Panc1 (cell line): ENCODE measurements around the gene NPAS2. TPM values are rescaled to one million over a fixed set of nuclear protein-coding genes. Genes with fewer than 3 reads are reported as not detected.

Experiments used
- ATAC-seq: fragments of 200-7000 bp; cut with Tn5 transposase; 2 replicates; pipeline ENCODE4 v1.9.1; 2020; ENCODE audit warnings: mild to moderate bottlenecking, moderate library complexity
- BruUV-seq: library from RNA; stranded (reverse); fragments of 400-500 nt; replicated peaks from 2 replicates; lab custom pipeline; 2021; lab: Mats Ljungman, UMichigan
- CTCF ChIA-PET: fragments of 300-600 bp; sonication (Branson Sonifier 250); formaldehyde crosslinking; loops from one replicate; lab custom pipeline; 2022; ENCODE audit warnings: antibody characterized with exemption; lab: Charles Lee
- POLR2A ChIA-PET: fragments of 300-600 bp; sonication (Branson Sonifier 250); formaldehyde crosslinking; loops from one replicate; lab custom pipeline; 2022; ENCODE audit warnings: antibody characterized with exemption; lab: Charles Lee
- DNase-seq: peaks from one replicate; pipeline ENCODE4 v3.0.0-alpha.2; 2010; ENCODE audit warnings: low read depth, low spot score
- H3K27ac ChIP-seq: 2 replicates; pipeline ENCODE4 v1.5.1; 2011; ENCODE audit warnings: mild to moderate bottlenecking, low read length, inconsistent platforms
- H3K27me3 ChIP-seq: fragments of 200-500 bp; sonication (Bioruptor generic); 2 replicates; pipeline ENCODE4 v1.6.0; 2014; ENCODE audit warnings: low read length, inconsistent platforms; ENCODE audit not compliant: control insufficient read depth, insufficient read depth
- H3K36me3 ChIP-seq: fragments of 200-500 bp; sonication (Bioruptor generic); 2 replicates; pipeline ENCODE4 v1.5.1; 2014; ENCODE audit warnings: inconsistent platforms, mild to moderate bottlenecking, low read length, moderate library complexity; ENCODE audit not compliant: control insufficient read depth, insufficient read depth
- H3K4me1 ChIP-seq: 2 replicates; pipeline ENCODE4 v1.5.1; 2011; ENCODE audit warnings: inconsistent platforms, mild to moderate bottlenecking, low read length, moderate library complexity; ENCODE audit not compliant: control insufficient read depth, insufficient read depth
- H3K4me3 ChIP-seq, 2 experiments: 2 replicates each; pipeline ENCODE4 v1.5.1; 2011 to 2012; ENCODE audit warnings: low read depth in 2 of 2, low read length in 2 of 2, mild to moderate bottlenecking in 2 of 2, inconsistent platforms in 1 of 2, moderate library complexity in 1 of 2
- H3K9me3 ChIP-seq: fragments of 200-500 bp; sonication (Bioruptor generic); 2 replicates; pipeline ENCODE4 v1.5.1; 2014; ENCODE audit warnings: low read depth, mild to moderate bottlenecking, inconsistent platforms, low read length, moderate library complexity; ENCODE audit not compliant: control insufficient read depth, insufficient read depth
- POLR2AphosphoS5 ChIP-seq: IDR thresholded peaks from 2 replicates; pipeline ENCODE4 v1.6.1; 2012; ENCODE audit warnings: mild to moderate bottlenecking, low read depth, low read length, moderate library complexity
- SIN3A ChIP-seq: IDR thresholded peaks from 2 replicates; pipeline ENCODE4 v1.6.1; 2012; ENCODE audit warnings: low read depth, mild to moderate bottlenecking, low read length, moderate library complexity, borderline replicate concordance; ENCODE audit not compliant: insufficient read depth
- TCF7L2 ChIP-seq: IDR thresholded peaks from 2 replicates; pipeline ENCODE4 v1.6.1; 2011; ENCODE audit warnings: mild to moderate bottlenecking, low read depth, low read length, inconsistent platforms
- in situ Hi-C: cut with HindIII; loops from 2 replicates; pipeline ENCODE4 v1.10.0; 2016; ENCODE audit warnings: low sequenced_read_pairs, low pct_unique_long_range_greater_than_20kb
- intact Hi-C: fragments of 100-400 bp; cut with micrococcal nuclease; formaldehyde crosslinking; loops from one replicate; pipeline ENCODE4 v1.10.0; 2022; ENCODE audit not compliant: unreplicated experiment
- total RNA-seq: library from RNA; stranded (reverse); gene quantifications from one replicate; pipeline ENCODE4 v1.2.1, GENCODE V29; 2021; ENCODE audit not compliant: unreplicated experiment
- TF ChIP-seq, protein P1 (sequence below): fragments of 450-650 bp; IDR thresholded peaks from 2 replicates; pipeline ENCODE4 v1.5.1; 2017; ENCODE audit warnings: mild to moderate bottlenecking
- TF ChIP-seq, protein P2 (sequence below), 2 experiments: IDR thresholded peaks; 2 replicates each; pipeline ENCODE4 v1.6.1; 2011 to 2012; ENCODE audit warnings: low read depth in 2 of 2, control low read depth in 1 of 2, low read length in 1 of 2, mild to moderate bottlenecking in 1 of 2, moderate library complexity in 1 of 2; ENCODE audit not compliant: insufficient read depth in 1 of 2

Gene NPAS2
- total RNA-seq, 1 experiment from 2014 or later = 72.8 TPM

DNA sequence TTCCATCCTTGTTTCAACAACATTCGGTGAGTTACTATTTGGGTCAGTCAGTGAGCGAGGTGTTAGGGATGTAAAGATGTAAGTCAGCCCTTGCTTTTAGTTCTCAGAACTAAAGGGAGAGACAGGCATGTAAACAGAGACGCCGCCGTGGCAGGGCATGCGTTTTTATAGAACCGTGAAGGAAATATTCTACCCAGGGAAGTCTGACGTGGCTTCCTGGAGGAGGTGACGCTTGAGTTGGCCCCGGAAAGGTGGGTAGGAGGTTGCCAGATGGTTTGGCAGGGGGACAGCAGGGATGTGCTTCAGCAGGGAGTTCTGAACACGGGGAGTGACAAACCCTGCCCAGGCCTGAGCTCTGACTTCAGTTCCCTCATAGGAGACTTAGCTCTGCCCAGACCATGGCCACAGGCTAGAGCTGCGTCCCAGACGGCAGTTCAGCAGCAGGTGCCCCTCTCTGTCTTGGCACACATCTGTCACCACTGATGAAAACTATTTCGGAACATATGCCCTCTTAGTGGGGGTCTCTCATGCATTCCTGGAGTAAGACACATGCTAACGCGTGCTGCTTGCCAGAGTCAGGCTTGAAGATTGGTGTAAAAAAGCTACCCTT lies 158.7 kb downstream of the NPAS2 start:
- ATAC-seq (no peak), DNase-seq (no peak)
- TF ChIP-seq SIN3A (no peak), POLR2AphosphoS5 (no peak), TCF7L2 (no peak)
- TF ChIP-seq, protein P1, sequence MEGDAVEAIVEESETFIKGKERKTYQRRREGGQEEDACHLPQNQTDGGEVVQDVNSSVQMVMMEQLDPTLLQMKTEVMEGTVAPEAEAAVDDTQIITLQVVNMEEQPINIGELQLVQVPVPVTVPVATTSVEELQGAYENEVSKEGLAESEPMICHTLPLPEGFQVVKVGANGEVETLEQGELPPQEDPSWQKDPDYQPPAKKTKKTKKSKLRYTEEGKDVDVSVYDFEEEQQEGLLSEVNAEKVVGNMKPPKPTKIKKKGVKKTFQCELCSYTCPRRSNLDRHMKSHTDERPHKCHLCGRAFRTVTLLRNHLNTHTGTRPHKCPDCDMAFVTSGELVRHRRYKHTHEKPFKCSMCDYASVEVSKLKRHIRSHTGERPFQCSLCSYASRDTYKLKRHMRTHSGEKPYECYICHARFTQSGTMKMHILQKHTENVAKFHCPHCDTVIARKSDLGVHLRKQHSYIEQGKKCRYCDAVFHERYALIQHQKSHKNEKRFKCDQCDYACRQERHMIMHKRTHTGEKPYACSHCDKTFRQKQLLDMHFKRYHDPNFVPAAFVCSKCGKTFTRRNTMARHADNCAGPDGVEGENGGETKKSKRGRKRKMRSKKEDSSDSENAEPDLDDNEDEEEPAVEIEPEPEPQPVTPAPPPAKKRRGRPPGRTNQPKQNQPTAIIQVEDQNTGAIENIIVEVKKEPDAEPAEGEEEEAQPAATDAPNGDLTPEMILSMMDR = no peak
- TF ChIP-seq, protein P2, sequence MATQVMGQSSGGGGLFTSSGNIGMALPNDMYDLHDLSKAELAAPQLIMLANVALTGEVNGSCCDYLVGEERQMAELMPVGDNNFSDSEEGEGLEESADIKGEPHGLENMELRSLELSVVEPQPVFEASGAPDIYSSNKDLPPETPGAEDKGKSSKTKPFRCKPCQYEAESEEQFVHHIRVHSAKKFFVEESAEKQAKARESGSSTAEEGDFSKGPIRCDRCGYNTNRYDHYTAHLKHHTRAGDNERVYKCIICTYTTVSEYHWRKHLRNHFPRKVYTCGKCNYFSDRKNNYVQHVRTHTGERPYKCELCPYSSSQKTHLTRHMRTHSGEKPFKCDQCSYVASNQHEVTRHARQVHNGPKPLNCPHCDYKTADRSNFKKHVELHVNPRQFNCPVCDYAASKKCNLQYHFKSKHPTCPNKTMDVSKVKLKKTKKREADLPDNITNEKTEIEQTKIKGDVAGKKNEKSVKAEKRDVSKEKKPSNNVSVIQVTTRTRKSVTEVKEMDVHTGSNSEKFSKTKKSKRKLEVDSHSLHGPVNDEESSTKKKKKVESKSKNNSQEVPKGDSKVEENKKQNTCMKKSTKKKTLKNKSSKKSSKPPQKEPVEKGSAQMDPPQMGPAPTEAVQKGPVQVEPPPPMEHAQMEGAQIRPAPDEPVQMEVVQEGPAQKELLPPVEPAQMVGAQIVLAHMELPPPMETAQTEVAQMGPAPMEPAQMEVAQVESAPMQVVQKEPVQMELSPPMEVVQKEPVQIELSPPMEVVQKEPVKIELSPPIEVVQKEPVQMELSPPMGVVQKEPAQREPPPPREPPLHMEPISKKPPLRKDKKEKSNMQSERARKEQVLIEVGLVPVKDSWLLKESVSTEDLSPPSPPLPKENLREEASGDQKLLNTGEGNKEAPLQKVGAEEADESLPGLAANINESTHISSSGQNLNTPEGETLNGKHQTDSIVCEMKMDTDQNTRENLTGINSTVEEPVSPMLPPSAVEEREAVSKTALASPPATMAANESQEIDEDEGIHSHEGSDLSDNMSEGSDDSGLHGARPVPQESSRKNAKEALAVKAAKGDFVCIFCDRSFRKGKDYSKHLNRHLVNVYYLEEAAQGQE (IDR thresholded peaks at IDR 0.05; ENCODE audit: insufficient read depth in 1 of 2, low read depth in 2 of 2, low read length in 1 of 2) = no peak
- CTCF ChIA-PET = no interaction called here
- POLR2A ChIA-PET = interaction anchor here (0.6 kb wide), 1 partner anchor 221 kb away, joined by 7 read pairs; no protein-coding TSS in a partner anchor
- in situ Hi-C loops (no loop called here), intact Hi-C loops (no loop called here)
- peaks cover 4% of the 10 kb centered on the region for H3K4me1 ChIP-seq
- no peaks in the 10 kb centered on the region for H3K27me3 ChIP-seq
- no peaks in the 10 kb centered on the region for H3K9me3 ChIP-seq
- H3K4me3 ChIP-seq = no peak overlapping the region
- no TSS peak for BruUV-seq
- H3K27ac ChIP-seq = no peak overlapping the region
- H3K36me3 ChIP-seq = peaks cover 4% of the 10 kb centered on the region; the same call in 1 of the 2 replicates

DNA sequence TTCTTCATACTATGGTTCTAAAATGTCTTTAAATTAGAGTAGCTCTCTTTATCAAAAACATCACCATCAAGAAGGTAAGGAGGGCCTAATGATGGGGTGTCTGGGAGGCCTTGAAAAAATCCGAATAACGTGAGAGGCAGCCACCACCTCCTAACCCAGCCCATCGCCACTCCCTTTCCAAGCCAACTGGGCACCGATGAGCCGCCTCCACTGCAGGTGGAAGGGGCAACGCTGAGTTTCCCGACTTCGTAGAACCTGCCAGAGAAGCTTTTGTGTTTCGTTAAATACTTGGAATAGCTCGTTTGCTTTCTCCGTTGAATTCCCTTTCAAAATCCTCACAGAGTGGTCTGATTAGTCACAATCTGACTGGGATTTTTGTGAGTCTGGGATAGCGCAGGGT lies 160.1 kb downstream of the NPAS2 start:
- Histone ChIP-seq H3K27me3 (no peaks in the 10 kb centered on the region), H3K4me1 (peaks cover 11% of the 10 kb centered on the region), H3K36me3 (peaks cover 4% of the 10 kb centered on the region; the same call in 1 of the 2 replicates), H3K27ac (no peak overlapping the region), H3K4me3 (no peak overlapping the region), H3K9me3 (no peaks in the 10 kb centered on the region)
- no peak for DNase-seq
- TF ChIP-seq POLR2AphosphoS5 = no peak
- no peak for TF ChIP-seq SIN3A
- TF ChIP-seq, protein P2 (IDR thresholded peaks at IDR 0.05; ENCODE audit: insufficient read depth in 1 of 2, low read depth in 2 of 2, low read length in 1 of 2) = no peak
- TF ChIP-seq, protein P1 = no peak
- no peak for TF ChIP-seq TCF7L2
- intact Hi-C loops (loop anchor here (5.0 kb wide), 1 partner anchor 158 kb away; the partner anchor contains the start of gene NPAS2), in situ Hi-C loops (no loop called here)
- ChIA-PET POLR2A (no interaction called here), CTCF (interaction anchor here (0.7 kb wide), 1 partner anchor 346 kb away, joined by 4 read pairs; no protein-coding TSS in a partner anchor)
- ATAC-seq = no peak
- no TSS peak for BruUV-seq
